Tibial nerve (tissue), 4 donors: ENCODE measurements around the gene SFXN1.

ENCODE experiments used
- CTCF ChIP-seq, 5 experiments: fragments of 200-600 bp in 3 of 5; fragments of 450-650 bp in 2 of 5; sonication (generic) in 3 of 5; IDR thresholded peaks; one replicate each; pipeline ENCODE4 v1.5.1; 2016 to 2019; ENCODE audit warnings: antibody characterized with exemption in 5 of 5, mild to moderate bottlenecking in 3 of 5, moderate library complexity in 2 of 5
- EP300 ChIP-seq, 2 donors: sonication (generic); formaldehyde crosslinking; IDR thresholded peaks; one replicate each; pipeline ENCODE4 v1.6.1; 2017; ENCODE audit warnings: antibody characterized with exemption in 2 of 2, mild to moderate bottlenecking in 1 of 2

- TF ChIP-seq CTCF (IDR thresholded peaks at IDR 0.05) (no peak), EP300 (IDR thresholded peaks at IDR 0.05) (no peak)
These were observed 7.6 kb upstream of the SFXN1 start for GRCh38 chr5:175470781-175471180.
